Neutrophil (primary cell): ENCODE results near the gene AKAP8.

Source experiments
- H3K27ac ChIP-seq: fragments of 200-600 bp; sonication (generic); 2 replicates; pipeline ENCODE4 v1.5.1; 2016; ENCODE audit warnings: mild to moderate bottlenecking, moderate library complexity
- H3K27me3 ChIP-seq: fragments of 200-600 bp; sonication (generic); 2 replicates; pipeline ENCODE4 v1.6.0; 2016; ENCODE audit warnings: mild to moderate bottlenecking
- H3K36me3 ChIP-seq: fragments of 200-600 bp; sonication (generic); 2 replicates; pipeline ENCODE4 v1.5.1; 2017
- H3K4me1 ChIP-seq, 2 experiments: fragments of 200-600 bp in 1 of 2; sonication (generic) in 1 of 2; 1 replicate in 1 of 2; 2 replicates in 1 of 2; pipeline versions ENCODE4 v1.5.1 to v1.6.1; 2013 to 2016; ENCODE audit warnings: low read depth in 1 of 2, low read length in 1 of 2, mild to moderate bottlenecking in 1 of 2, moderate library complexity in 1 of 2; ENCODE audit not compliant: control insufficient read depth in 1 of 2, insufficient read depth in 1 of 2
- H3K4me3 ChIP-seq, 2 experiments: fragments of 200-600 bp in 1 of 2; sonication (generic) in 1 of 2; 1 replicate in 1 of 2; 2 replicates in 1 of 2; pipeline ENCODE4 v1.5.1; 2013 to 2016; ENCODE audit warnings: low read depth in 1 of 2, low read length in 1 of 2, mild to moderate bottlenecking in 1 of 2, moderate library complexity in 1 of 2
- H3K9me3 ChIP-seq: fragments of 200-600 bp; sonication (generic); 2 replicates; pipeline ENCODE4 v1.5.1; 2016
- TF ChIP-seq, protein P1 (sequence below): fragments of 200-600 bp; sonication (generic); IDR thresholded peaks from 2 replicates; pipeline ENCODE4 v1.5.1; 2016; ENCODE audit warnings: antibody characterized with exemption

AKAP8 gene

GRCh38 chr19:15379083-15379998 lies at the start of gene AKAP8:
Gene AKAP8, minus strand, starts transcription at chr19:15379787. Its CDS starts 56 bp downstream, at chr19:15379731.
- H3K9me3 ChIP-seq: no peaks in the 10 kb centered on the region
- peaks cover 12% of the 10 kb centered on the region for H3K36me3 ChIP-seq
- H3K27me3 ChIP-seq: no peaks in the 10 kb centered on the region
- H3K4me3 ChIP-seq: peak within 1 kb of the TSS; percentile 94 to 96
- peaks cover 25 to 26% of the 10 kb centered on the region in 2 experiments for H3K4me1 ChIP-seq
- peak within 1 kb of the TSS; percentile 90 for H3K27ac ChIP-seq
- TF ChIP-seq, protein P1, sequence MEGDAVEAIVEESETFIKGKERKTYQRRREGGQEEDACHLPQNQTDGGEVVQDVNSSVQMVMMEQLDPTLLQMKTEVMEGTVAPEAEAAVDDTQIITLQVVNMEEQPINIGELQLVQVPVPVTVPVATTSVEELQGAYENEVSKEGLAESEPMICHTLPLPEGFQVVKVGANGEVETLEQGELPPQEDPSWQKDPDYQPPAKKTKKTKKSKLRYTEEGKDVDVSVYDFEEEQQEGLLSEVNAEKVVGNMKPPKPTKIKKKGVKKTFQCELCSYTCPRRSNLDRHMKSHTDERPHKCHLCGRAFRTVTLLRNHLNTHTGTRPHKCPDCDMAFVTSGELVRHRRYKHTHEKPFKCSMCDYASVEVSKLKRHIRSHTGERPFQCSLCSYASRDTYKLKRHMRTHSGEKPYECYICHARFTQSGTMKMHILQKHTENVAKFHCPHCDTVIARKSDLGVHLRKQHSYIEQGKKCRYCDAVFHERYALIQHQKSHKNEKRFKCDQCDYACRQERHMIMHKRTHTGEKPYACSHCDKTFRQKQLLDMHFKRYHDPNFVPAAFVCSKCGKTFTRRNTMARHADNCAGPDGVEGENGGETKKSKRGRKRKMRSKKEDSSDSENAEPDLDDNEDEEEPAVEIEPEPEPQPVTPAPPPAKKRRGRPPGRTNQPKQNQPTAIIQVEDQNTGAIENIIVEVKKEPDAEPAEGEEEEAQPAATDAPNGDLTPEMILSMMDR: peak; percentile 25

GRCh38 chr19:15427991-15428471 lies 48.4 kb upstream of the AKAP8 start:
- H3K27ac ChIP-seq: no peak overlapping the region
- H3K4me1 ChIP-seq: peaks cover 16 to 17% of the 10 kb centered on the region in 2 experiments
- peaks cover 77% of the 10 kb centered on the region for H3K36me3 ChIP-seq
- H3K9me3 ChIP-seq: no peaks in the 10 kb centered on the region
- TF ChIP-seq, protein P1: no peak
- no peaks in the 10 kb centered on the region for H3K27me3 ChIP-seq
- no peak overlapping the region for H3K4me3 ChIP-seq

GRCh38 chr19:15427350-15427700 lies 47.7 kb upstream of the AKAP8 start:
- H3K27me3 ChIP-seq: no peaks in the 10 kb centered on the region
- H3K9me3 ChIP-seq: no peaks in the 10 kb centered on the region
- H3K4me1 ChIP-seq: peaks cover 12 to 13% of the 10 kb centered on the region in 2 experiments
- TF ChIP-seq, protein P1: no peak
- no peak overlapping the region for H3K4me3 ChIP-seq
- H3K27ac ChIP-seq: no peak overlapping the region
- peaks cover 84% of the 10 kb centered on the region for H3K36me3 ChIP-seq

DNA sequence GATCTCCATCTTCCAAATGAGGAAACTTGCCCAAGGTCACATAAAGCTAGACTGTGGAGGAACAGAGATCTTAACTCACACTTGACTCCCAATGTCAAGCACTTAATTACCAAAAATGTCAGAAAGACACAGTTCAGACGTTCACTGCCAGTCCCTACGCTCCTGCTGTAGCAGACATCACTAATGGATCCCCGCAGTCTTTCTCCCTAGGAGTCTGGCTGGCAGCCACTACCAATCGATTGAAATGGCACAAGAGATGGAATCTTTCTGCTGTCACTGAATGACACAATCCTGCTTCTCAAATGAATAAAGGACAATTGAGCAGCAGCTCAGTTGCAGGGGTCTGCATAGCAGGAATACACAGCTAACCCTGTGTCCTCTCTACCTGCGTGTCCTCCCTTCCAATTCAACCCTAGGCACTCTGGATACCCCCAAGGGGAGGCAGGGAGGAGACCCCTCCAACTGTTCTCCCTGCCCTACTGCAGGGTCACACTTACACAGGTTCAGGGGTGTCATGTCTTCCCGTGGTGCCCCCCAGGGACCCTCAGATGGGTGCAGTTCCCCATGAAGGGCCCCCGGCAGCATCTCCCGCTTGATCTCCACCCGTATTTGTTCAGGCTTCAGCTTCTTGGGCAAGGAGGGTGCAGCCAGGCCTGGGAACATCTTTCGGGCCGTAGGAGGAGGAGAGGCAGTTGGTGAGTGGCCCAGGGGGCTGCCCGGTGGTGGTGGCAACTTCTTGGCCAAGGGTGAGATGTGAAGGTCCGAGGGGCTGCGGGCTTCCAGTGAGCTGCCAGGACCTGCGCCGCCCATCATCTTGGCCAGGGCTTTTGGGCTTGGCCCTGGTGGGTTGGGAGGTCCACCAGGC lies 47.1 kb upstream of the AKAP8 start:
- Histone ChIP-seq H3K27me3 (no peaks in the 10 kb centered on the region), H3K27ac (no peak overlapping the region), H3K9me3 (no peaks in the 10 kb centered on the region), H3K4me1 (peaks cover 7 to 8% of the 10 kb centered on the region in 2 experiments), H3K36me3 (peaks cover 90% of the 10 kb centered on the region), H3K4me3 (no peak overlapping the region)
- TF ChIP-seq, protein P1: no peak

DNA sequence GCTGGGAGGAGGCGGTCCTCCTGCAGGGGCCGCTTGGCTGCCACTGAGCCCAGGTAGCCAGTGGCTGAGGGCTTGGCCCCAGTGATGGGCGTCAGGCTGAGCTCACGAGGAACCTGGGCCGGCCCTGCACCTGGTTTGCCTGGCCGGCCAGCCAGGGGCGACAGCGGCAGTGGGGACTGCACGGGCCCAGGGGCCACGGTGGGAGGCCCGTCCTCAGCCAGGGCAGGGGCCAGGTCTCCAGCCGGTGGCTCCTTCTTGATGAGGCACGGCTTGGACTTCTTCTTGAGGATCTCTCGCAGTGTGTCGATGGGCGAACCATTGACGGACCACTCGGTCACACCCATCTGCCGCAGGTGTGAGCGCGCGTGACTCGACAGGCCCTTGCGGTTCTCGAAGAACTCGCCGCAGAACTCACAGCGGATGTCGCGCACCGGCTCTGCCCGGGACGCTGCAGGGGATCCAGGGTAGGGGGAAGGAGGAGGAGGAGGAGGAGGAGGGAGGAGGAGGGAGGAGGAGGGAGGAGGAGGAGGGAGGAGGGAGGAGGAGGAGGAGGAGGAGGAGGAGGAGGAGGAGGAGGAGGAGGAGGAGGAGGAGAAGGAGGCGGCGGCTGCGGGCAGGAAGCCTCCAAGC lies 45.8 kb upstream of the AKAP8 start:
- TF ChIP-seq, protein P1: no peak
- H3K27ac ChIP-seq: no peak overlapping the region
- no peak overlapping the region for H3K4me3 ChIP-seq
- H3K9me3 ChIP-seq: no peaks in the 10 kb centered on the region
- peaks cover 84% of the 10 kb centered on the region for H3K36me3 ChIP-seq
- H3K4me1 ChIP-seq: no peaks in the 10 kb centered on the region
- no peaks in the 10 kb centered on the region for H3K27me3 ChIP-seq
